Loucy (cell line): ENCODE measurements around the gene NECTIN3.

Experiments
- CTCF ChIP-seq: fragments of 200-600 bp; sonication (generic); conservative IDR thresholded peaks from 2 replicates; pipeline ENCODE4 v1.5.1; 2014; ENCODE audit warnings: mild to moderate bottlenecking, antibody characterized with exemption, low read length
- EZH2phosphoT487 ChIP-seq: fragments of 200-600 bp; IDR thresholded peaks from 2 replicates; pipeline ENCODE4 v1.6.1; 2018; ENCODE audit warnings: antibody characterized with exemption, mild to moderate bottlenecking, moderate library complexity, borderline replicate concordance

- TF ChIP-seq CTCF (no peak), EZH2phosphoT487 (no peak)
Measured at GRCh38 chr3:111069974-111070771, 1.4 kb upstream of the NECTIN3 start.
